Neural progenitor cell (in vitro differentiated cells): ENCODE results near the gene PLA2G4A. TPM values are rescaled to one million over a fixed set of nuclear protein-coding genes. Genes with fewer than 3 reads are reported as not detected.

Experiments used
- DNase-seq: peaks from one replicate; pipeline ENCODE4 v3.0.0-alpha.2; 2016; ENCODE audit warnings: low spot score
- H2AFZ ChIP-seq: fragments of 200-600 bp; sonication (generic); replicated peaks from 2 replicates; pipeline ENCODE4 v1.6.1; 2016; ENCODE audit warnings: antibody characterized with exemption
- H3F3A ChIP-seq: fragments of 200-600 bp; sonication (generic); 2 replicates; pipeline ENCODE4 v1.6.1; 2016; ENCODE audit warnings: antibody characterized with exemption, low read depth
- H3K27ac ChIP-seq: fragments of 200-600 bp; sonication (generic); 2 replicates; pipeline ENCODE4 v1.5.1; 2016; ENCODE audit warnings: mild to moderate bottlenecking
- H3K27me3 ChIP-seq: fragments of 200-600 bp; sonication (generic); 2 replicates; pipeline ENCODE4 v1.6.1; 2016; ENCODE audit warnings: mild to moderate bottlenecking, moderate library complexity
- H3K36me3 ChIP-seq: fragments of 200-600 bp; sonication (generic); 2 replicates; pipeline ENCODE4 v1.5.1; 2016
- H3K4me1 ChIP-seq: fragments of 200-600 bp; sonication (generic); 2 replicates; pipeline ENCODE4 v1.6.1; 2016; ENCODE audit warnings: mixed run types
- H3K4me2 ChIP-seq: fragments of 200-600 bp; sonication (generic); 2 replicates; pipeline ENCODE4 v1.6.1; 2016
- H3K4me3 ChIP-seq: fragments of 200-600 bp; sonication (generic); 2 replicates; pipeline ENCODE4 v1.5.1; 2016
- H3K79me2 ChIP-seq: fragments of 200-600 bp; sonication (generic); 2 replicates; pipeline ENCODE4 v1.6.1; 2016; ENCODE audit warnings: low read depth
- H3K9ac ChIP-seq: fragments of 200-600 bp; sonication (generic); 2 replicates; pipeline ENCODE4 v1.6.1; 2016
- H3K9me3 ChIP-seq: fragments of 200-600 bp; sonication (generic); 2 replicates; pipeline ENCODE4 v1.5.1; 2016; ENCODE audit warnings: low read depth
- H4K20me1 ChIP-seq: fragments of 200-600 bp; sonication (generic); 2 replicates; pipeline ENCODE4 v1.6.1; 2016; ENCODE audit warnings: low read depth
- H3K27ac Mint-ChIP-seq: 3 replicates; pipeline ENCODE4 v1.8.0; 2021; ENCODE audit warnings: mixed read lengths
- H3K27me3 Mint-ChIP-seq: 2 replicates; pipeline ENCODE4 v1.8.0; 2022; ENCODE audit warnings: low read depth, mild to moderate bottlenecking, inconsistent platforms, moderate library complexity, mixed read lengths; ENCODE audit not compliant: insufficient read depth
- H3K36me3 Mint-ChIP-seq: 3 replicates; pipeline ENCODE4 v1.8.0; 2021; ENCODE audit warnings: mixed read lengths
- H3K4me1 Mint-ChIP-seq: 3 replicates; pipeline ENCODE4 v1.8.0; 2021; ENCODE audit warnings: mixed read lengths
- H3K4me3 Mint-ChIP-seq: 3 replicates; pipeline ENCODE4 v1.8.0; 2021; ENCODE audit warnings: mild to moderate bottlenecking, moderate library complexity, mixed read lengths
- H3K9me3 Mint-ChIP-seq: 3 replicates; pipeline ENCODE4 v1.8.0; 2020; ENCODE audit warnings: mixed read lengths
- CTCF ChIP-seq: fragments of 200-600 bp; sonication (generic); IDR thresholded peaks from 2 replicates; pipeline ENCODE4 v1.5.1; 2017; ENCODE audit warnings: antibody characterized with exemption, mild to moderate bottlenecking
- EZH2 ChIP-seq: fragments of 200-600 bp; sonication (generic); IDR thresholded peaks from 2 replicates; pipeline ENCODE4 v1.6.1; 2017; ENCODE audit warnings: antibody characterized with exemption, mild to moderate bottlenecking, moderate library complexity
- EZH2phosphoT487 ChIP-seq: fragments of 200-600 bp; sonication (generic); IDR thresholded peaks from 2 replicates; pipeline ENCODE4 v1.6.1; 2017; ENCODE audit warnings: antibody characterized with exemption
- total RNA-seq: library from RNA; depleted of rRNA; stranded (reverse); fragments of >200 nt; gene quantifications from 2 replicates; pipeline ENCODE4 v1.2.3, GENCODE V29; 2015; ENCODE audit warnings: low replicate concordance

The PLA2G4A gene
- total RNA-seq, 1 donor from 2014 or later, result 1.0 TPM

GRCh38 chr1:187001198-187001889, 172.6 kb downstream of the PLA2G4A start:
- Histone ChIP-seq H3K36me3 (no peaks in the 10 kb centered on the region), H3K79me2 (no peaks in the 10 kb centered on the region), H3K4me3 (no peak overlapping the region), H3F3A (no peaks in the 10 kb centered on the region), H3K4me2 (no peak overlapping the region), H3K4me1 (no peaks in the 10 kb centered on the region), H3K27ac (no peak overlapping the region), H3K27me3 (no peaks in the 10 kb centered on the region), H3K9me3 (no peaks in the 10 kb centered on the region), H4K20me1 (no peaks in the 10 kb centered on the region), H2AFZ (no peak overlapping the region), H3K9ac (no peak overlapping the region)
- Mint-ChIP-seq H3K4me1 (no peaks in the 10 kb centered on the region), H3K4me3 (no peak overlapping the region), H3K36me3 (no peaks in the 10 kb centered on the region), H3K27me3 (no peaks in the 10 kb centered on the region), H3K9me3 (peaks cover 2% of the 10 kb centered on the region), H3K27ac (no peak overlapping the region)
- no peak for TF ChIP-seq CTCF
- no peak for TF ChIP-seq EZH2
- no peak for TF ChIP-seq EZH2phosphoT487
- DNase-seq, result no peak

- Histone ChIP-seq H2AFZ (no peak overlapping the region), H3K4me3 (no peak overlapping the region), H3F3A (no peaks in the 10 kb centered on the region), H3K79me2 (no peaks in the 10 kb centered on the region), H3K4me2 (no peak overlapping the region), H3K36me3 (peaks cover under 1% of the 10 kb centered on the region), H4K20me1 (no peaks in the 10 kb centered on the region), H3K27ac (no peak overlapping the region), H3K27me3 (no peaks in the 10 kb centered on the region), H3K4me1 (no peaks in the 10 kb centered on the region), H3K9ac (no peak overlapping the region), H3K9me3 (peaks cover 8% of the 10 kb centered on the region)
- DNase-seq, result no peak
- Mint-ChIP-seq H3K9me3 (peaks cover 11% of the 10 kb centered on the region), H3K36me3 (no peaks in the 10 kb centered on the region), H3K4me3 (no peak overlapping the region), H3K27me3 (no peaks in the 10 kb centered on the region), H3K4me1 (no peaks in the 10 kb centered on the region), H3K27ac (no peak overlapping the region)
- TF ChIP-seq CTCF (no peak), EZH2phosphoT487 (no peak), EZH2 (no peak)
Measured at GRCh38 chr1:187003353-187003752, 174.6 kb downstream of the PLA2G4A start.

GRCh38 chr1:187006896-187007295, 178.1 kb downstream of the PLA2G4A start:
- H3K79me2 ChIP-seq, result no peaks in the 10 kb centered on the region
- no peak overlapping the region for H3K27ac ChIP-seq
- H3K36me3 ChIP-seq, result peaks cover 4% of the 10 kb centered on the region
- TF ChIP-seq EZH2 (no peak), CTCF (no peak), EZH2phosphoT487 (no peak)
- H3K4me1 ChIP-seq, result peaks cover 4% of the 10 kb centered on the region
- H3F3A ChIP-seq, result no peaks in the 10 kb centered on the region
- no peak overlapping the region for H3K27ac Mint-ChIP-seq
- H3K36me3 Mint-ChIP-seq, result no peaks in the 10 kb centered on the region
- H4K20me1 ChIP-seq, result no peaks in the 10 kb centered on the region
- no peak overlapping the region for H3K4me3 Mint-ChIP-seq
- no peak overlapping the region for H3K4me2 ChIP-seq
- no peak overlapping the region for H3K4me3 ChIP-seq
- no peak overlapping the region for H2AFZ ChIP-seq
- H3K4me1 Mint-ChIP-seq, result no peaks in the 10 kb centered on the region
- no peak overlapping the region for H3K9ac ChIP-seq
- H3K9me3 ChIP-seq, result peaks cover 13% of the 10 kb centered on the region
- H3K27me3 ChIP-seq, result no peaks in the 10 kb centered on the region
- DNase-seq, result no peak
- H3K27me3 Mint-ChIP-seq, result no peaks in the 10 kb centered on the region
- peaks cover 12% of the 10 kb centered on the region for H3K9me3 Mint-ChIP-seq
